ENCODE results near the gene PRKN. TPM values are rescaled to one million over a fixed set of nuclear protein-coding genes. Genes with fewer than 3 reads are reported as not detected.

PRKN gene
- total RNA-seq, 1 donor from 2014 or later: 1.2 TPM

DNA sequence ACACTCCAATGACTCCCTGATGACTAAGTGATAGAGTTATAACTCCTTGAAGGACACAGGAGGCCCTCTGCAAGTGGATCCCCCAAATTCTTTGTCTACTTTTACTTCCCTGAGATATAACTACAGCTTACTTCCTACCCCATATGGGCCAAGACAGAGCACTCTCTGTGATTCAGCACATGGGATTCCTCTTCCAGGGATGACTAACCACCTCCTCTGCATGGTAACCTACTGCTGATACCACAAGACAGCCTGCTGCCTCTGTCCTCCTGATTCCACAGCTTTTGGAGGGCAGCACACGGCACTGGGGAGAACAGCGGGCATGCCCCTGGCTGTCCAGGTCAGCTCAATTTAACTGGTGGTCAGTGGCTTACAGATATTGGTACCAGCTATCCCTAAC lies 778.0 kb downstream of the PRKN start:
- Histone ChIP-seq H3K4me3 (ENCODE audit: low read depth, low read length) (no peak overlapping the region), H3K36me3 (ENCODE audit: control insufficient read depth, insufficient read depth, low read length) (no peaks in the 10 kb centered on the region), H3K27me3 (ENCODE audit: control insufficient read depth, insufficient read depth, low read length) (no peaks in the 10 kb centered on the region)
- no peak for DNase-seq (ENCODE audit: low read depth)
- TF ChIP-seq, protein P1, sequence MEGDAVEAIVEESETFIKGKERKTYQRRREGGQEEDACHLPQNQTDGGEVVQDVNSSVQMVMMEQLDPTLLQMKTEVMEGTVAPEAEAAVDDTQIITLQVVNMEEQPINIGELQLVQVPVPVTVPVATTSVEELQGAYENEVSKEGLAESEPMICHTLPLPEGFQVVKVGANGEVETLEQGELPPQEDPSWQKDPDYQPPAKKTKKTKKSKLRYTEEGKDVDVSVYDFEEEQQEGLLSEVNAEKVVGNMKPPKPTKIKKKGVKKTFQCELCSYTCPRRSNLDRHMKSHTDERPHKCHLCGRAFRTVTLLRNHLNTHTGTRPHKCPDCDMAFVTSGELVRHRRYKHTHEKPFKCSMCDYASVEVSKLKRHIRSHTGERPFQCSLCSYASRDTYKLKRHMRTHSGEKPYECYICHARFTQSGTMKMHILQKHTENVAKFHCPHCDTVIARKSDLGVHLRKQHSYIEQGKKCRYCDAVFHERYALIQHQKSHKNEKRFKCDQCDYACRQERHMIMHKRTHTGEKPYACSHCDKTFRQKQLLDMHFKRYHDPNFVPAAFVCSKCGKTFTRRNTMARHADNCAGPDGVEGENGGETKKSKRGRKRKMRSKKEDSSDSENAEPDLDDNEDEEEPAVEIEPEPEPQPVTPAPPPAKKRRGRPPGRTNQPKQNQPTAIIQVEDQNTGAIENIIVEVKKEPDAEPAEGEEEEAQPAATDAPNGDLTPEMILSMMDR (IDR thresholded peaks at IDR 0.05; ENCODE audit: insufficient read depth, low read length, poor library complexity, severe bottlenecking): no peak

DNA sequence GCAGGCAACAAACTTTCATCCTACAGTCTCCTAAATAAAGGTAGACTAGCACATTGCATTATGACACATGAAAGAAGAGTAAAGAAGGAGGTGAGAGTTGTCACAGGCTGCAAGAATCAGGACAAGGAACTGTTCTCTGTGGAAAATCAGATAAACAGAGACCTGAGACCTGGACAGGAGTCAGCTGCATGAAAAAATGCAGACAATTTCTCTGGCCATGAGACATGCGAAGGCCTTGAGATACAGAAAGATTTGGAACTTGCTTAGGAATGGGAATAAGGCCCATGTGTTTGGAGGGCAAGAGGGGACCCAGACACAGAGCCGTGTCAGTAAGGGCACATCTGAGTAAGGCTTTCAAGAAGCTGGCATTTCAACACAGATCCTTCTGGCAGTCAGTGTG lies 779.1 kb downstream of the PRKN start:
- TF ChIP-seq, protein P1 (IDR thresholded peaks at IDR 0.05; ENCODE audit: insufficient read depth, low read length, poor library complexity, severe bottlenecking): no peak
- no peaks in the 10 kb centered on the region for H3K36me3 ChIP-seq (ENCODE audit: control insufficient read depth, insufficient read depth, low read length)
- no peak overlapping the region for H3K4me3 ChIP-seq (ENCODE audit: low read depth, low read length)
- H3K27me3 ChIP-seq (ENCODE audit: control insufficient read depth, insufficient read depth, low read length): no peaks in the 10 kb centered on the region
- DNase-seq (ENCODE audit: low read depth): no peak

DNA sequence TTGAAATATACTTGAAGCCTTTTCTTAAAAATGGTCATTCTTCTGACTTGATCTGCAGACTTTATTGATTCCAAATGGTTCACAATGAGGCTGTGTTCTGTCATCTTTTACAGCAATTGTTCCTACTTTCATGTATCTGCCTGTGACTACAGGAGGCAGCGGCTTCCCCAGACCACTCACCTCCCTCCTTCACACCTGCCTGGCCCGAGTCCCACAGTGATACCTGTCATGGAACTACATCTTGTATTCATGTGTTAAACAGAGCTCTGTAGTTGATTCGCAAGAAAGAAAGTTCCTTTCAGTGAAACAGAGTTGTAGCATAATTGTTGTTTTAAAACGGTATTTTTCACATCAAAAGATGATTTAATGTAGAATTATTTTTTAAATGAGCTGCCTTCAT lies 780.2 kb downstream of the PRKN start:
- Histone ChIP-seq H3K27me3 (ENCODE audit: control insufficient read depth, insufficient read depth, low read length) (no peaks in the 10 kb centered on the region), H3K36me3 (ENCODE audit: control insufficient read depth, insufficient read depth, low read length) (no peaks in the 10 kb centered on the region), H3K4me3 (ENCODE audit: low read depth, low read length) (no peak overlapping the region)
- TF ChIP-seq, protein P1 (IDR thresholded peaks at IDR 0.05; ENCODE audit: insufficient read depth, low read length, poor library complexity, severe bottlenecking): no peak
- DNase-seq (ENCODE audit: low read depth): no peak

DNA sequence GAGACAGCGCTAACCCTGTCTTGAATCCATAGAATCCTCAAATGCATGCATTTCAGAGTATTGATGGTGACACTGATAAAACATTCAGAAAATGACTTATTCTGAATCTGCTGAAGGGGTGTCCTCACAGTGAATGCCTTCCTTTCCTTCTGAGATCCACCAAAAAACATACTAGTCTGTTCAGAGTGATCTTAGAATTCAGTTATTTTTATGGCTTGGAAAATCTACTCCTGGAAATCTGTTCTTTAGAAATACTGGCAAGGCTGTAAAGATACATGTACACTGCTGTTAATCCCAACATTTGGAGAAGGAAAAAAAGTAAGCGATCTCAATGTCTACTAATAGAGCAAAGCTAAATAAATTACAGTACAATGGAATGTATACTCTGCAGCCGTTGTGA lies 781.1 kb downstream of the PRKN start:
- DNase-seq (ENCODE audit: low read depth): no peak
- no peaks in the 10 kb centered on the region for H3K36me3 ChIP-seq (ENCODE audit: control insufficient read depth, insufficient read depth, low read length)
- TF ChIP-seq, protein P1 (IDR thresholded peaks at IDR 0.05; ENCODE audit: insufficient read depth, low read length, poor library complexity, severe bottlenecking): no peak
- no peaks in the 10 kb centered on the region for H3K27me3 ChIP-seq (ENCODE audit: control insufficient read depth, insufficient read depth, low read length)
- no peak overlapping the region for H3K4me3 ChIP-seq (ENCODE audit: low read depth, low read length)

DNA sequence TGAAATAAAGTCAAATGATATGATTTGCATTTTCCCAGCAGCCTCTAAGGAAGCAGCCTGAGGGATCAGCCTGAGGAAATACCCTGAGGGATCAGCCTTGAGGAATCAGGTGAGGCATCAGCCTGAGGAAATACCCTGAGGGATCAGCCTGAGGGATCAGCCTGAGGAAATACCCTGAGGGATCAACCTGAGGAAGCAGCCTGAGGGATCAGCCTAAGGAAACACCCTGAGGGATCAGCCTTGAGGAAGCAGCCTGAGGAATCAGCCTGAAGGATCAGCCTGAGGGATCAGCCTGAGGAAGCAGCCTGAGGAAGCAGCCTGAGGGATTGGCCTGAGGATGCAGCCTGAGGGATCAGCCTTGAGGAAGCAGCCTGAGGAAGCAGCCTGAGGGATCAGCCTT lies 784.0 kb downstream of the PRKN start:
- Histone ChIP-seq H3K36me3 (ENCODE audit: control insufficient read depth, insufficient read depth, low read length) (no peaks in the 10 kb centered on the region), H3K4me3 (ENCODE audit: low read depth, low read length) (no peak overlapping the region), H3K27me3 (ENCODE audit: control insufficient read depth, insufficient read depth, low read length) (no peaks in the 10 kb centered on the region)
- TF ChIP-seq, protein P1 (IDR thresholded peaks at IDR 0.05; ENCODE audit: insufficient read depth, low read length, poor library complexity, severe bottlenecking): no peak
- no peak for DNase-seq (ENCODE audit: low read depth)

DNA sequence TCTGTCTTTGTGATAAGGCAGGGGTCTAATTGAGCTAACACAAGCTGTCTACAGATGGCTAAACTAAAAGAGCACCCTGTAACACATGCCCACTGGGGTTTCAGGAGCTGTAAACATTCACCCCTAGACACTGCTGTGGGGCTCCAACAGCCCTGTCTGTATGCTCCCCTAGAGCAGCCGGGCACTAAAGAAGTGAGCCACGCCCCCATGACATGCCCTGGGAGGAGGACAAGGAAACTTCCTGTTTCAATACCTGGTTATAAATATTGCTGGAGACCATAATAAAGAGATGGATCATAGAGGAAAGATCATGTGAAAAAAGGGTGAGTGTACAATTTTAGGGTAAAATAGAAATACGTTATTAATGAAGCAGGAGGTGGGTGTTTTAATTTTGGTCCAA lies 786.0 kb downstream of the PRKN start:
- H3K4me3 ChIP-seq (ENCODE audit: low read depth, low read length): no peak overlapping the region

More for the DNA sequence above, 786.0 kb downstream of the PRKN start:
- DNase-seq (ENCODE audit: low read depth): no peak
- TF ChIP-seq, protein P1 (IDR thresholded peaks at IDR 0.05; ENCODE audit: insufficient read depth, low read length, poor library complexity, severe bottlenecking): no peak
- Histone ChIP-seq H3K36me3 (ENCODE audit: control insufficient read depth, insufficient read depth, low read length) (no peaks in the 10 kb centered on the region), H3K27me3 (ENCODE audit: control insufficient read depth, insufficient read depth, low read length) (no peaks in the 10 kb centered on the region)

Data from kidney epithelial cell (primary cell).